RPMI7951 (cell line): Measurements from ENCODE around the gene COL9A3. TPM values are rescaled to one million over a fixed set of nuclear protein-coding genes. Genes with fewer than 3 reads are reported as not detected.

ENCODE experiments used
- DNase-seq: peaks from one replicate; pipeline ENCODE4 v3.0.0-alpha.2; 2012; ENCODE audit warnings: low read depth
- total RNA-seq: library from RNA; depleted of rRNA; stranded (reverse); fragments of >200 nt; shearing (Covaris generic); gene quantifications from 2 replicates; pipeline ENCODE4 v1.2.3, GENCODE V29; 2014; rRNA removed

Gene COL9A3
- total RNA-seq = 4.1 and 5.9 TPM in 2 replicates

DNA sequence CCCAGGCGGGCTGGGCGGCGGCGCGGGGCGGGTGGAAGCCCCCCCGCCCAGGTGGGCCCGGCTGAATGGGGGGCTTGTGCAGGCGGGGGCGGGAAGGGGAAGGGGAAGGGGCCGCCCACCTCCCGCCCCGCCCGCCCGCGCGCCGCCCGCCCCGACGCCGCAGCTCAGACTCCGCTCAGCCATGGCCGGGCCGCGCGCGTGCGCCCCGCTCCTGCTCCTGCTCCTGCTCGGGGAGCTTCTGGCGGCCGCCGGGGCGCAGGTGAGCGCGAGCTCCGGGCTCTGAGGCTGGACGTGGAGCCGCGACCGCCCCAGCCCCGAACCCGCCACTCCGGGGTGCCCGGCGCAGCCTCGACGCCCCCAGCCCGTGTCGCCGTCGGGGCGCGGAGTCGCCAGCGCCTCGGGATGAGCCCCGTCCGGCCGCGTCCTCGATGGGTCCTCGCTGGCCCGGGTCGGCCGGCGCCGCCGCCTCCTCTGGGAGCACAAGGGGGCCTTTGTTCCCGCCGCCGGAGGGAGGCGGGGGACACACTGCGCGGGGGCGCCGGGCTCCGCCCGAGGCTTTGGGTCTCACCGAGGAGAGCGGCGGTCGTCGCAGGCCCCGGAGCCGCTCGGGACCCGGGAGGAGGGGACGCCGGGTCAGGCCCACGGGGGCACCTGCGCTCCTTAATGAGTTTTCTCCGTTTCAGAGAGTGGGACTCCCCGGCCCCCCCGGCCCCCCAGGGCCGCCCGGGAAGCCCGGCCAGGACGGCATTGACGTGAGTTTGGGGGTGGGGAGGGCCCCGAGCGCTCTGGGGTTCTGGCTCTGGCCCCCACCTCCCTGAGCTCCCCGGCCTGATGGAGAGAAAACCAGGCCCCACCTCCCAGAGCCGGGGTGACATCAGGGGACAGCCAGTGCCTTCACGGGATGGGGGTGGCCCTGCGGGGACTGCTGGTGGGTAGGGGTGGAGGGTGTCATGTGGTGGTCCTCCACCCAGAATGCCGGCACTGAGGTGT lies at the start of gene COL9A3:
TSS of gene COL9A3 (plus strand) at position 167 of the 990 bp plus-strand sequence. CDS start at position 182, 15 bp downstream.
- DNase-seq = no peak

DNA sequence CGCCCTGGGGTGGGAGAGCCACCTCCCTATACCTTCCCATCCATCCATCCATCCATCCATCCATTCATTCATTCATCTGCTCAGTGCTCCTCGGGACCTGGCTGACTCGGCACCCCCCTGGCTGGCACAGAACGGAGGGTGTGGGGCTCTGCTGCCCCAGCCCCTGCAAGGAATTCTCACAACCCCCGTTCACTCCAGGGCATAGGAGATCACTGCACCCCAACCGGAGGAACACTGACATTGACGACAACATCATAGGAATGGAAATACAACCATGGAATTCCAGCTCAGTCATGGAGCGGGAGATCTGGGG lies 48.7 kb upstream of the COL9A3 start:
- no peak for DNase-seq

DNA sequence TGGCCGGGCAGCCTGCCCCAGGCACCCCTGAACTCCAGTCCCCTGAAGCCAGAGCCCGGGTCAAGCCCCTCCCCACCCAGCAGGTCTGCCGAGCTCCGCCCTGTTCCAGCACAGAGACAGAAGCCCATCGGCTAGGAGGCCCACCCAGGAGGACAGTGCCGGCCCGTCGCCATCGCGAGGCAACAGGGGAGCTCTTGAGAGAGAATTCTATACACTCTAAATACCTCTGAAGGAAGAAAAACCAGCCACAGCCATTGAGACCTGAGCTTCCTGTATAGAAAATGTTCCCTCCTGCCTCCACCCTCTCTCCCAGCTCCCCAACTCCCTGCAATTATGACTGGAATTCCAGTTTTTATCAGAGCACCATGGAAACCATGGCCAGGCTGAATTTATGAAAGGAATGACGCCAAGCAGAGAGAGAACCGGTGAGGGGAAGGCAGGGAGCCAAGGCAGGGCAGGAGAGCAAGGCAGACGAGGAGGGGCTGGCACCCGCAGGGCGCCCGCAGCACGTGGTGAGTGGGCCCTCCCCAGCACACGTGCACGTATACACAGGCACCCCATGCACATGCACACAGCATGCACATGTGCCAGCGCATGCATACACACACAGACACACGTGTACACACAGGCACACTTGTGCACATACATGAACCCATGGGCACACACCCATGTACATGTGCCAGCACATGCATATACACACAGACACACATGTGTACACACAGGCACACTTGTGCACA lies 48.1 kb upstream of the COL9A3 start:
- DNase-seq = peak; percentile 37

DNA sequence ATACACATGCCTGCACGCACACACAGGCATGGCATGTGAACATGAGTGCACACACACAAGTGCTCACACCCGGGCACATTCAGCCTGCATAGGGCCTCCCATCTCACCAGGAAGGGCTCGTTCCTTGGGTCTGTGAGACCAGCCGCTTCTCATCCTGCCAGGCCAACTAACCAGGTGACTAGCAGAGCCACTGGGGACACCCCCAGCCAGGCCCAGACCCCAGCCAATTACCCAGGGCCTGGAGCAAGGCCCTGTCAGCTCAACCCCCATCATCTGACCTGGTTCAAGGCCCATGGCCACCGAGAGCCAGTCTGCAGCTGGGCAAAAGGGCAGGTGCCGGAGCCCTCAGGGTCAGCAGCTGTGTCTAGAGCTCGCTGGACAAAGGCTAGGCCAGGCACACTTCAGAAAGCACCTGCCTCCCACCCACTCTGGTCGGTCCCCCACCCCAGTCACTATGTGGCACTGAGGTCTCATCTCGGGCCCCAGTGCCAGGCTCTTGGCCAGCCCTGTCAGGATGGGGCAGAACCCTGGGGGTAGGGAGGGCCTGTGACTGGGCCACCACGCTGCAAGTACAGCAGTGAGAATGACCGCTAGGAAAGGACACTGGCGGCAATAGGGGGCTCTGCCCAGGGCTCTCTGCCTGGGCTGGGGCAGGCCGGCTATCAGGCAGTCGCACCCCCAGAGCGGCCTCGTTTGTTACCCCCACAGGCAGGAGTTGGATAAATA lies 47.3 kb upstream of the COL9A3 start:
- DNase-seq = no peak

DNA sequence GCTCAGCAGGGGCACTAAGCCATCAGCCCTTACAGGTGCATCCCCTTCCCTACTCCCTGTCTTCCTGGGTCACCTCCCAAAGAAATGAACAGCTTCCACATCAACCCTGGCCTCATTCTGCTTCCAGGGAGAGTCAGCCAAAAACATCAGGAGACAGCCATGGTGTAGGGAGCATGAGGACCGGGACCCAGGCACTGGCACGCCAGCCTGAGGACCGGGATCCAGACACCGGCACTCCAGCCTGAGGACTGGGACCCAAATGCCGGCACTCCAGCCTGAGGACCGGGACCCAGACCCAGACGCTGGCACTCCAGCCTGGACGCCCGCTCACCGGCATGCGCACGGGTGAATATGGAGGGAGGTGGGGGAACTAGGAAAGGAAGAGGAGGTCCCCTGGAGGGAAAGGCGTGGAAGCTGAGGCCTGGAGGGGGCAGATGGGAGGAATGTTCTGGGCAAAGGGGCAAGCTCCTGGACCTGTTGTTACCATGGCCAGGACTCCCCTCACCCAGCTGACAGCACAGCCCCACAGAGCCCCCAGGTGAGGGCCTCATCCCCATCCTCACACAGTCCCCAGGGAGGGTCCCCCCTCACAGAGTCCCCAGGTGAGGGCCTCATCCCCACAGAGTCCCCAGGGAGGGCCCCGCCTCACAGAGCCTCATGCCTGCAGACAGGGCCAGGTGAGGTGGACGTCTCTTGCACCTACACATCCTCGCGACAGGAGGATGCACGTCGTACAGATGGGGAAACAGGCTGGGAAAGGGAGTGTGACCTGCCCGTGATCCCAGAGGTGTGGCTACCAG lies 46.5 kb upstream of the COL9A3 start:
- no peak for DNase-seq

DNA sequence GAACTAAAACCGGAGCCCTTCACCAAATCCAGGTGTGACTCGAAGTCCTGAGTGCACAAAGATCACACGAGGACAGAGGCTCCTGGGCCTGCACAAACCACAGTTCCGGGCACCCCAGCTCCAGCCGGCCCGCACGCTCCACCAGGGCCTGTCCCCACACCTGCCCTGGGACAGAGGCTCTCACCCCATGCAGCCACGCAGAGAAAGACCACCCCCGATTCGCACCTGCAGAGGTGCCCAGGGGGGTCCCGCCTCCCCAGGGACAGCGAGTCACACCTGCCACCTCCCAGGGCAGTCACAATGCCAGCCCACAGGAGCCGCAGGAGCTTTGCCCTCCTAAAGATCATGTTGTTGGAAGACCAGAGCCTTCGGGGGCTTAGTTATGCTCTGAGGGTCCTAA lies 45.9 kb upstream of the COL9A3 start:
- DNase-seq = no peak

DNA sequence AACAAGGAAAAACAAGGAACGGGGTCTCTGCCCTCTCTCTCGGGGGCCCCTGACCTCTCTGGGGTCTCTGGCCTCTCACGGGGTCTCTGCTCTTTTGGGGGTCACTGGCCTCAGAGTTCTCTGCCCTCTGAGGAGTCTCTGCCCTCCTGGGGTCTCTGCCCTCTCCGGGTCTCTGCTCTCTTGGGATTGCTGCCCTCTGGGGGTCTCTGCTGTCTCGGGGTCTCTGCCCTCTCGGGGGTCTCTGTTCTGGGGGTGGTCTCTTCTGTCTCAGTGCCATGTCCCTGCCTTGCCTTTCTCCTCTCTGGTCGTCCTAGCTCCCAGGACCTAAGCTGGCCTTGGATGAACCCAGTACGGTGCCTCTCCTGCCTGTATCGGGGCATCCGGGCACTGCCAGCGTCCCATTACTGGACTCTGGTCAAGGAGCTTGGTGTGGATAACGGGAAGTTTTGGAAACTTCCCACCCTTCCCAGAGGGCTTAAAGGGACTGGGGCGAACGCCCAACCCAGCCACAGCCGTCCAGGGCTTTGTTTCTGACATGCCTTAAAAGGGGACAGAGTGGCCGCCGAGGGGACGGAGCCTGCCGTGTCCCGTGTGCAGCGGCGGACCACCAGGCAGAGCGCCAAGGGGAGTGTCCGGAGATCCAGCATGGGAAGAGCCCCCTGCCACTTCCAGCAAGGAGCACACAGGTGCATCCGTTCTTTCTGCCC lies 45.3 kb upstream of the COL9A3 start:
- no peak for DNase-seq

DNA sequence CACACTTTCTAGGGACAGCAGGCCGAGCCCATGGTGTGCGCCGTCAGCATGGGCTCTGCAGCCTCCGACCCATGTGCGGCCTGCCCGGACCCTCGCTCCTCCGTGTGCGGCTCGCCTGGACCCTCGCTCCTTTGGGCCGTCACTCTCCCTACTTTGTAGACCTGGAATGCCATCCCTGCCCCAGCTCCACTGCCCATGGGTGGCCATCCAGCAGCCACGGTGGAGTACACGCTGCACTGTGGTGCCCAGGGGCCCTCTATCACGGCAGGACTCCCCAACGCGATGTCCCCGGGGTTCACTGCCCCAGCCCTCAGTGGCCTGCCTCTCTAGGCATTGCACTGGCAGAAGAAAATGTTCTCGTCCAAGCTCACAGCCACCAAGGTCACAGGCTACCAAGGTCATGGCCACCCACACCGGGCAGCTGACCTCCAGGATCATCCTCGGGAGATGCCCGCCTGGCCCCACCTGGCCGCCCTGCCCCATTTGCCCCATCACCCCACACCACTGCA lies 44.7 kb upstream of the COL9A3 start:
- no peak for DNase-seq

DNA sequence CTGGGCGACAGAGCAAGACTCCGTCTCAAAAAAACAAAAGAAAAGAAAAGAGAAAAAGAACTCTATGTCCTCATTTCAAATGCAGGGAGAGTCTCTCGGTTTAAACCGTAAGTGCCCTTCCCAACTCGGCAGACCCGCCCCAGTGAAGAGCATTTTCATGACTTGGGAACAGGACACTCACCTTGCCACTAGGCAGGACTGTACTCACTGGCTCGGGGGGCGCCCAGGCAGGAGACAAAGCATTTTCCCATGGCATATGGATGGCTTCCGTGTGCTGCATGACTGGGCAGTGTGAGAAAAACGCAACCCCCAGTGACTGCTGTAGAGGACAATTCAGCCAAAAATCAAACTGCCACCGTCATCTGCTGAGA lies 44.2 kb upstream of the COL9A3 start:
- no peak for DNase-seq

DNA sequence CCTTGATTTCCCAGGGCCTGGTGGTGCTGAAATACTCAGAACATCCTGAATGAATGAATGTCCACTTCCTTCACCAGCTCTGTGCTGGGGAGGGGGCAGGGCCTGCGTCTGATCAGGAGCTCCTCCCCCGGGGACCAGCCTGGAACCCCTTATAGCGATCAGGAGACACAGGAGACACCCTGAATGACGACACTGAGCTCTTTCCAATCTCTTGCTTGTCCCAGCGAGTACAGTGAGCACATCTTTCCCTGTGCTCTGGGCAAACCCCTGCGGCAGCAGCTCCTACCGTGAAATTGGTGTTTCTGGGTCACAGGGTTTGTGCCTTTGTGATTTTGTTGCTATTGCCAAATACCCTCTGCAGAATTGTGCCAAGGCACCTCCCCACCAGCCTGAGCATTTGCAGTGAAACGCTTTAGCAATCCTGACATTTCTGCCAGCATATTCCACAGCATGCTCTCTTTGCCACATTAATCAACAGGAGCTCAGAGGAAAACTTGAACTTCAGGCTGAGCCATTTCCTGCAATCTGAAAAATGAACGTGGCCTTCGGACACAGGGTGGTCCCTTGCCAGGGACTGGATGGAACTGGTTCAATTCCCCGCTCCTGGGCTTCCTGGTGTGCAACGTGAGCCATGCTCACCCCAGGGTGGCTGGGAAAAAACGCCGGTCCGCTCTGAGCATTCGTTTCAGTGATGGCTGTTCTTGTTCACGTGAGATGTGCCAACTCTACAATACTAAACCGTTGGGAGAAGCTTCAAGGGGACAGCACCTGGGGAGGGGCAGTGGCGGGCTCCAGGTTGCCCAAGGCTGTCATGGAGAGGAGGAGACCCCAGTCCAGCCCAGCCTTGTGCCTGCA lies 43.6 kb upstream of the COL9A3 start:
- DNase-seq = peak; percentile 96

DNA sequence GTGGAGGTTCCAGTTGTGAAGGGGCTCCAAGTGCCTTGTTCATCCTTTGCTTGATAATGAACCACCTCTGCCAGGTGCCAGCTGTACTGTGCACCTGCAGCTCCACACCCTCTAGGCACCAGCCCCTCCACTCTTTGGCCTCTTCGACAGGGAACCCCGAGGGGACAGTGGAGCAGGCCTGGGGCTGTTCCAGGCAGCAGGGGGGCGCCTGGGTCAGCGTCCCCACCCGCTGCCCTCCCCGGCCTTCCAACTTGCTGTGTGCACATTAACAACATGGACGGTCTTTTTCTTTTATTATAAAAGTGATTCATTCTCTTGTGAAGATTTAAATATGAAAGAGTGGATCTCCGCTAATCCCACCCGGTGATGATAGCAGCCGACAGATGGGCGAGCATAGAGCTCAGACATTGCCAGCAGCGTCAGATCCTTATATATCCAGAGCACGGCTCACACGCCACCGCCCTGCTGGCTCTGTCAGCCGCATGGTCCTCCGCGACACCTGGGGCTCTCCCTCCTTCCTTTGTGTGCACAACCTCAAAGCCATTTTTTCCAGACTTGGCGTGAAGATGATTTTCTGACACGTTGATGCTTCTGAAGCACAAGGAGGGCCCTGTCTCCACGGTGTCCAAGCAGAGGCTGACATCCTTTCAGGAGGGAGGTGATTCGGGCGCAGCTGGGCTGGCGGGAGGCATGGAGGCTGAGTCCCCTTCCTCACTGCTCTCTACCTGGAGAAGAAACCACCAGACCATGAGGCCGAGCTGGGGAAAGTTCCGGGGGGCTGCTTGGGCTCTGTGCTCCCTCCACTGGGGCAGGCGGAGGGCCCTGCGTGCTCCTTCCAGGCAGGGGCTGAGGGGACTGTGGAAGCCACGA lies 42.8 kb upstream of the COL9A3 start:
- DNase-seq = no peak

DNA sequence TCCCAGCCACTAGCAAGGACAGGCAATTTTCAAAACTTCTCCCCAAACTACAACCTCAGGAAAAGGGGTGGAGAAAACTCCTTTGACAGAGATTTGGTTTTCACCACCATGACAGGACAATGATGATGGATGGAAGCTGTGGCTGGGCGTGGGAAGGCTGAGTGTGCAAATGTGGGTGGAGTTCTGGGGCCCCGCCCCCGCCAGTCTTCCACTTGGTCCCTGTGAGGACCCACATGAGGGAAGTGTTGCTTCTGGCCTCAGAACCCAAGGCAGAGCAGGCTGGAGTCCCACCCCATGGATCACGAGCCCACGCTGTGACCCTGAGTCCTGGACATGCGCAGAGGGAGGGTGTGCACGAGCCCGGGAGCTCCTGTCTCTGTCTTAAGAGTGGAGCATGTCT lies 42.1 kb upstream of the COL9A3 start:
- peak; percentile 21 for DNase-seq

DNA sequence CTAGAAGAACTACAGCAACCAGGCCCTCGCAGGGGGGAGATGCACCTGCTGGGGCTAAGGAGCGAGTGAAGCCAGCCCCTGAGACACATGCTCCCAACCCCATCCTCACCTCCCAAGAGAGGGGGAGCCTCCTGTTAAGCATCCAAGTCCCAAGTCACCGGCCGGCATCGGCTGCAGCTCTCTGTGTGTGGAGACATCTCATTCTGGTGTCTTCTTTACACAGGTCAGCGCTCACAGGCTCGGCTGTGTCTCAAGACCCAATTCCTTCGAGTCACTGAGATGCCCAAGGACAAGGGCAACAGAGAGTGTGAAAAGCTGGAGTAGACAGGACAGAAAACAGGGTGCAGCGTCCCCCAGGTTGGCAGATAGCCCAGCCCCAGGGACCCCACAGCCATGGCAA lies 41.6 kb upstream of the COL9A3 start:
- no peak for DNase-seq

DNA sequence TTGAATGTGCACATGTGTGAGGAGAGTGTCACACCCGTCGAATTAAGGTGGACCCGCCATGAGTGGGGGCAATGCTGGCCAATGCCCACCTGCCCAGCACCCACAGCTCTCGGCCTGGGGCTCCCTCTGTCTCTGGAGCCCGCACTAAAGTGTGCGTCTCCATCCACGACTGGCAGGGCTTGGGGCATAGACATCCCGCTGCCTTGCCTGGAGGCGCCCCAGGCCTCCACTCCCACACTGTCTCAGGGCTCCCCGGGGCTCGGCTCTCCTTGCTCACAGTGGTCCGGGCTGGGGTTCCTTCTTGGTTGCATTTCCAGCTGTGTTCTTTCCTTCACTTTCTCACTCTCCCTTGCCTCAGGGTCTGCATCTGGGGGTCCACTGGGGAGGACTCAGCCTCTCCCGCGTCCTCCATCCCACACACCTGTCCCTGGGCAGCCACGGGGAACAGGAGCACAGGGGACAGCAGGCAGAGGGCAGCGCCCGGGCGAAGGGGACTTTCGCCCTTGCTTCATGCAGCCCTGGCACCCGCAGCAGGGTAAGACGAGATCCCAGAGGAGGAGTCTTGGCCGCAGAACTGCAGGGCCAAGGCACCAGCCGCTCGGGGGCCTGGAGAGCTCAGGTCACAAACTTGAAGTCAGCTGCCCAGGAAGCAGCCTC lies 40.7 kb upstream of the COL9A3 start:
- no peak for DNase-seq

DNA sequence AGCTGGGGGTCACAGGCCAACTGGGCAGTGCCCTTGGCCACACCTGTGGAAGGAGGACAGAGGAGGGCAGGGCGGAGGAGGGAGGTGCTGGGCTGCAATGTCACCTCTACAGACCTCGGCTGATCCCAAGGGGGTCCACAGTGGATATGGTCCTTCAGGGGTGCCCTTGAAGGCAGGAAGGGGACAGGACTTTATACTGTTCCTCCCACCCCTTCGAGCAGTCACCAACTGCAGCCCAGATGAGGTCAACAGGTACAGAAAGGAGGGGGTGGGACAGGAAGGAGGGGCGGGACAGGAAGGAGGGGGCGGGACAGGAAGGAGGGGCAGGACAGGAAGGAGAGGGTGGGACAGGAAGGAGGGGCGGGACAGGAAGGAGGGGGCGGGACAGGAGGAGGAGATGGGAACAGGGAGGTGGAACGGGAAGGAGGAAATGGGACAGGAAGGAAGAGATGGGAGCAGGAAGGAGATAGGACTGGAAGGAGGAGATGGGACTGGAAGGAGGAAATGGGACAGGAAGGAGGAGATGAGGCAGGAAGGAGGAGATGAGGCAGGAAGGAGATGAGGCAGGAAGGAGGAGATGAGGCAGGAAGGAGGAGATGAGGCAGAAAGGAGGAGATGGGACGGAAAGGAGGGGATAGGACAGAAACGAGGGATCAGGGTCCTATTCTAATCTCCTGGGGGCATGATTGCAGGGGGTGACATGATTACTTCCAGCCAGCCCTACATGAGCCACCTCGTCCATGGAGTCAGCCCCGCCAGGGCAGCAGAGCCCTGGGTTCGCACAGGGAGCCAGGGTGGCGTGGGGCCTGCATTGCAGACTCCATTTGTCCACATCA lies 39.9 kb upstream of the COL9A3 start:
- DNase-seq = peak; percentile 49

DNA sequence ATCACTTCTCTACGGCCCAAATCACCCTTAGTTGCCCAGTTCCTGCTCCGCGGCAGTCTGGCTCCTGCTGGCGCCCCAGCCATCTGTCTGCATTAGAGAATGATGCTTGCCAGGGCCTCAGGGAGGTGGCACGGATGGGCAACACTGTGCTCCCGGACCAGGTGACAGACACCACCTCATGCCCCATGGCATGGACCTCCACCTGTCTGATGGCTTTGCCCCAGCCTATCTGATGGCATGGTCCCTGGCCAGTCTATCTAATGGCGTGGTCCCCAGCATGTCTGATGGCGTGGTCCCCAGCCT lies 39.4 kb upstream of the COL9A3 start:
- no peak for DNase-seq

DNA sequence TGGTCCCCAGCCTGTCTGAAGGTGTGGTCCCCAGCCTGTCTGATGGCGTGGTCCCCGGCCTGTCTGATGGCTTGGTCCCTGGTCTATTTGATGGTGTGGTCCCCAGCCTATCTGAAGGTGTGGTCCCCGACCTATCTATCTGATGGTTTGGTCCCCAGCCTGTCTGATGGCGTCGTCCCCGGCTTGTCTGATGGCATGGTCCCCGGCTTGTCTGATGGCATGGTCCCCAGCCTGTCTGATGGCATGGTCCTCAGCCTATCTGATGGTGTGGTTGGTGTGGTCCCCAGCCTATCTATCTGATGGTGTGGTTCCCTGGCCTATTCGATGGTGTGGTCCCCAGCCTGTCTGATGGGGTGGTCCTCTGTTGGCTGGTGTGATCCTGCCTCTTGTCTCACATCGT lies 38.8 kb upstream of the COL9A3 start:
- DNase-seq = no peak
